GM19035 (cell line): Measurements from ENCODE around the gene ME3.

ENCODE experiments used
- ATAC-seq: cut with Tn5 transposase; IDR thresholded peaks from one replicate; pipeline ENCODE4 v1.9.1; 2021; ENCODE audit not compliant: unreplicated experiment

The ME3 gene

GRCh38 chr11:86397351-86397750 lies 275.1 kb downstream of the ME3 start:
- ATAC-seq = no peak

DNA sequence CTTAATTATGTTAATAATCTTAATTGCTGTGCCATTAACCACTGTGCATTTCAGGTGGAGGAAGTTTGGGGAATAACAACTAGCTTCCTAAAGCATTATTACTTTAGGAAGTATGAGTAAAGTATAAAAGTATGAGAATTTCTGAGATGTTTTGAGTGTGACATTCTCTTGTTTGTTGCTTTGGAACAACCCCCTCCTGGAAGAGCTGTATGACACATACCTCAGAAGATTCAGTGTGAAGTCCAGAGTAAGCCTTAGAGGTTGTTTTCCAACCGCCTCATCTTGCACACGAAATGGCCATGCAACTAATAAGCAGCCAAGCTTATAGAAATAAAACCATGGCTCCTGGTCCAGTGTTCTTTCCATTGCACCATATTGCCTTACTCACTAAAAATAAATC lies 276.0 kb downstream of the ME3 start:
- no peak for ATAC-seq

GRCh38 chr11:86395061-86395551 lies 277.3 kb downstream of the ME3 start:
- no peak for ATAC-seq
